DMS79 treated with DMSO at 0.1 percent for 48 hours (cell line): ENCODE data around the gene IRS1.

ENCODE experiments used
- DNase-seq: peaks from one replicate; lab custom pipeline; 2025; lab: John Stamatoyannopoulos, UW

IRS1 gene

DNA sequence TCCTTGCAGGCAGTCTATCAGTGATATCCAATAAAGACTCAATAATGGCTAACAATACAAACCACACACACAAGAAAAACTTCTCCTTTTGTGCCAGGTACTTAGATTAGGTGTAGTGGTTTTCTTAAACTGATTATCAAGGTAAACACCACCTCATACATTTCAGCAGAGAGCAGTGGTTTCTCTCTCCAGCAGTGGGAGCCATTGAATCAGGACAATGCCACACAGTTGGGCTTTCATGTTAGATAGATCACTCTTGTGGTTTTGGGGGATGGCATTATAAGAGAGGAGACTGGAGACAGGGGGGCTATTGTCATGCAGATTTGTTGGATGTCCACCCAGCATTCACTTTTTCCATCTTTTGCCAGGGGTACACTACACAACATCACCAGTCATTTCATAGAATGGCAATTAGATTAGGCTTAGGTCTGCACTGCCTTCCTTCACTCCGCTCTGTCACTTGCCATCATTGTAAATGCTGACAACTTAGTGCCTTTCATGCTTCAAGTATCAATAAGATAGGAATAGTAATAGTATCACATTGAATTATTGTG, 13.6 kb upstream of the IRS1 start:
- DNase-seq: no peak

DNA sequence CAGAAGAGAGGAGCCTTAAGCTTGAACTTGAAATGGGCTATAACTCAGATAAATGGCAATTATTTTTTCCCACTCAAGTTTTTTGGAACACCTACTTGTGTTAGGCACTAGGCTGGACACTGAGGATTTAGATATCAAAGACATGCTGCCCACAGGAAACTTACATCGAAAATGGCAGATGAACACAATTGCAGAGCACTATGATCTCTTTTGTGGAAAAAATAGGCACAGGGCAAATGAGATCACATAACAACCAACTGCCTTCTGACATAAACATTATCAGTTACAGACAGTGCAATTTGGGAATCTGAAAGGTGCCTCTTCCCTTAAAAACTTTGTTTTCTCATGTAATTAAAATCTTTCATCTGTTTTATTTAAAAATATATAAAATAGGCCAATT, 3.8 kb upstream of the IRS1 start:
- DNase-seq: no peak

DNA sequence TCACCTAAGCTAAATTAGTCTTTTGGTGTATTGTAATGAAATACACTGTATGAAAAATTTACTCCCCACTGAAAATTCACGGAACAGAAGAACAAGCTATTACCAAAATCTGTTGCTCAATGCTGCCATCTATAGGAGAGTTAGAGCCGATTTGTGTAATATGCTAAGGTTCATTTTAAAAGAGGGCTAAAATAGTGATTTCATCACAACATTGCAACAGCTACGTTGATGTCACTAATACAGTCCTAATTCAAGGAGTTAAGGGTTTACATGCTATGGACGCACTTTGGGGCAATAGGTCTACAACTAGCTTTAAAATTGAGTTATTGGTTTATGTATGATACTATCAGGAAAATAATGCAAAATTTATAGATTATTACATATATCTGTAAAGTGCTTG, 3.0 kb upstream of the IRS1 start:
- DNase-seq: peak; percentile 61

DNA sequence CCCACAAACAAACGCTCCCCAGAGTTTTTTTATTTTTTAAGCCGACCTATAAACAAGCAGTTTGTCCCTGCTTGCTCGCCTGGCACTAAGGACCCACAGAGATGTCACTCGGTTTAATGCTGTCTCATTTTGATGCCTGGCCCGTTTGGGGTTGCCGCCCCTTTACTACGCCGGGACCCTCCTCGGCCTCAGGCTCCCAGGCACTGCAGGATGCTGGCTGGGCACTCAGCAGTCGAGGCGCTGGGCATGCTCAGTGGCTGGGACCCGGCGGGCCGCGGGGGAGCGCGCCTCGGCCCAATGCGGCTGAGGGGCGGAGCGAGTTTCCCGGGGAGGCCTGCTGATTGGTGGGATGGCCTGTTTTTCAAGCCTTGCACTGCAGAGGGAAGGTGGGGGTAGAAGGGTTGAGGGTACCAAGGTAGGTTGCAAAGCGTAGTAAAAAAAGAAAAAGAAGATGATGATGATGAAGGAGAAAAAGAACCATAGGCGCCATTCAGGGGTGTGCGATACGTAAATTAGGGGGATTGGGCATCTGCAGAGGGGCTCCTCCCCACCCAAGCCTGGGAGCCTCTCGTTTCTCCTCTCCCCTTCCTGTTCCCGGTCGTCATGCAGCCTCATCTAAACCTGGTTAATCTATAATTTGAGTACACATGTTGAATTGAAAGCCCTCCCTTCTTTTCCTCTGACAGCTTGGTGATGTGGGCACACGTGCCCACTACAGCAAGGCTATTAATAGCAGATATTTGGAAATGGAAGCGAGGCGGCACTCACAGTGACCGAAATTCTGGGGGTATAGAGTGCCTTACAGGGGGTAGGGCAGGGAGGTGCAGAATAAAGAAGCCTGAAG, 1.5 kb upstream of the IRS1 start:
- peak; percentile 84 for DNase-seq

DNA sequence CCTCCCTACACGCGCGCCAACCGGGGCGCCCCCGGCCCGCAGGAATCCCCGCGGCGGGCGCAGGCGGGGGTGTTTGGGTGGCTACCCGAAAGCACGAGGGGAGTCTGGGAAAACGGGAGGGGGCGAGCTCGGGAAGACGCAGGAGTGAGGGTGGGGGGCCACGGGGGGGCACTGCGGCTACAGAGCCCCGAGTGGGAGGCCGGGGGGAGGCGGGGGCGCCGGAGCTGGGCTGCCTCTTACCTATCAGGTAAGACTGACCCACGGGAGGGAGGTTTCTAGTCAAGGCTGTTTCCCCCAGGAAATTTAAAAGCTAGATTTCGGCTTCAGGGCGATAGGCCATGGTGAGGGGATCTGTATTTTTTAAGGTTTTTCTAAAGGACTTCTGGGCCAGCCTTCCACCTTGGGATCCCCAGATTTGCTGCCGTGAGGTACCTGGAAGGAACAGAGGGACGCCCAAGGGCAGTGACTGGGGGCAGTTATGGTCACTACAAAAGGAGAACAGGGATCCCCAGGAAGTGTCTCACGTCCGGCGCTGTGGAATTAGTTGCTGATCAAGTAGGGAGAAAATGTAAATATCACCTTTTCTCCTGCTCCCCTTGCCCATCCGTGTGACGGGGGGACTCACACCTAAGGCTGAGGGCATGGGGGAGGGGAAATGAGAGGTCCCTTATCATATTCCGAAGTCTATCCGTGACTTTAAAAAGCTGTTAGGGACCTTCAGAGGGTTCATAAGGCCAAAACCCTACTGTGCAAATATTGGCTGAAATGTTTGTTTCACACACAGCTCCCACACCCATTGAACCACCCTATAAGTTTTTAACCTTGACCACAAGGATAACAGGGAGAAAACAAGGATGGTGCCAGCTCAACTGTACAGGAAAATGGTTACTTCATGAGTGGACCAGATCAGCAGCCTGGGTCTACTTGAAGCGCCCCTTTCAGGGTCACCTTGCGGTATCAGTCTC, 638 bp upstream of the IRS1 start:
- peak; percentile 12 for DNase-seq

DNA sequence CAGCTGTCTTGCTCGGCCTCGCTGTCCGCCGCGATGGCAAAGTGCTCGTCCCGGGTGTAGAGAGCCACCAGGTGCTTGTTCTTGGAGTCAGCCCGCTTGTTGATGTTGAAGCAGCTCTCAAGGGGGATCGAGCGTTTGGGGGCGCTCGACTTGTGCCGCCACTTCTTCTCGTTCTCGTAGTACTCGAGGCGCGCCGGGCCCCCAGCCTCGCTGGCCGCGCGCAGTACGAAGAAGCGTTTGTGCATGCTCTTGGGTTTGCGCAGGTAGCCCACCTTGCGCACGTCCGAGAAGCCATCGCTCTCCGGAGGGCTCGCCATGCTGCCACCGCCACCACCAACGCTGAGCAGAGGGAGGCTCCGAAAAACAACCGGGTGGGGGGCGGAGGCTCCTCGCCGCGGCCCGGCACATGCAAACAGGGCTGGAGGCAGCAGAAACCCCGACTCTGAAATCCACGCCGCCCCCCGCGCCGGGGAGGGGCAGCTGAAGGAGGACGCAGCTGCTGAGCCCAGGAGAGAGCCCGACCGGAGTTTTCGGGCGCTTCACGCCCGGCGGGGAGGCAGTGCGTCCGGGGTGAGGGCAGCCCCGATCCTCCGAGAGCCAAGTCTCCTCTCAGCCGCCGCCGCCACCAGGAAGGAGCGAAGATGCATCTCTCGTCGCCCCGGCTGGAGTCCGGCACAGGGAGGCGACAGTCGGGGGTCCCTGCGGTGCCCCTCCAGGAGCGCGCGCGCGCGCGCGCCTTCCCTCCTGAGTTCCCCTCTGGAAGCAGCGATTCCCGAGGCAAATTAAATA, 1.0 kb downstream of the IRS1 start:
- peak; percentile 44 for DNase-seq

DNA sequence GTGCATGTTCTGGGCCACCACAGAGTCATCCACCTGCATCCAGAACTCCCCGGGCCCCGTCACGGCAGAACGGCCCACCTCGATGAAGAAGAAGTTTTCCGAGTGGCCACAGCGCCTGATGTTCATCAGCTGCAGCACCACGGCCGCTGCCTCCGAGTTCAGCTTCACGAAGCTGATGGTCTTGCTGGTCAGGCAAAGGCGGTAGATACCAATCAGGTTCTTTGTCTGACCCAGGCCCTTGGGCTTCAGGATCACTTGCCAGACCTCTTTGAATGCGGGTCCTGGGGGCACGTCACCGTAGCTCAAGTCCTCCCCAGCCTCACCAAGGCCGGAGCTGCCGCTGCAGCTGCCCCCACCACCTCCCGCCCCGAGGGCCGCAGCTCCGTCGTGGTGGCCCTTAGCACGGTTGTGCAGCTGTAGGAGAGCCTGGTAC, 1.6 kb downstream of the IRS1 start:
- no peak for DNase-seq

DNA sequence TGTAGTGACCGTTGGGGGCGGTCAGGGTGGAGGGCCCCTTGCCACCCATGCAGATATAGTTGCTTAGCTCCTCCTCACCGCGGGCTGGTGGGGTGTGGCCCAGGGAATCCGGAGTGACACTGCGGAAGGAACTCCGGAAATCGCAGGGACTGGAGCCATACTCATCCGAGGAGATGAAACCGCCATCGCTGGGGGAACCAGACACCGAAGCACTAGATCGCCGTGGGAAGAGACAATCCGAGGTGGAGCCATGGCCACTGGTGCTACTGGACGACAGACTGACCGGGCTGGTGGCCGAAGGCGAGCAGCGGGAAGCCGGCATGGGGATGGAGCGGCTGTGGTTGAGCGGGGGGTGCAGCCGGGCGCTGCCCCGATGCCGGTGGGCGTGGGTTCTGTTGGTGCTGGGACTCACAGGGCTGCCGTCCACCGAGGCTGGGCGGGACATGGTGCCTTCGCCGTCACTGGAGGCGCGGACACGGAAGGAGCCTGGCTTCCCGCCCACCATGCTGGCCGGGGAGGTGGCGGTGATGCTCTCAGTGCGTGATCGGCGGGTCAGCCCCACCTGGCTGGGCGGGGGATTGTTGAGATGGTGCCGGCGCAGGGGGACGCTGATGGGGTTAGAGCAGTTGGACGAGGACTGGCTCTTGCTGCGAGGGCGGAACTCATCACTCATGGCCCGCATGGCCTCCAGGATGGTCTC, 2.2 kb downstream of the IRS1 start:
- no peak for DNase-seq

DNA sequence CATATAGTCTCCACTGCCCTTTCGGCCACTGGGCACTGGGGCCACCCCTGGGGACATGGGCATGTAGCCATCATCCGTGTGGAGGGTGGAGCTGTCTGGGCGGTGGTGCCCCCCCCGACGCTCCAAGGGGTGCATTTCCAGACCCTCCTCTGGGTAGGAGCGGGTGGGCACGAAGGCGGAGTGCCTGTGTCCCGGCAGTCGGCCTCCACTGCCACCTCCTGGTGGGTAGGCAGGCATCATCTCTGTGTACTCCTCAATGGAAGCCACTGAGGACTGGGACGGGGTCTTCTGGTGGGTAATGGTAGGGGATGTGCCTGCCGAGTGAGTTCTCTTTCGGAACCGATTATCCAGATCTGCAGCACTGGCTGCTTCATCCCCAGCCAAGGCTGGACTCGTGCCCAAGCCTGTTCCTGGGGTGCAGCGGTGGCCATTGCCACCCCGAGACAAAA, 2.8 kb downstream of the IRS1 start:
- DNase-seq: no peak

DNA sequence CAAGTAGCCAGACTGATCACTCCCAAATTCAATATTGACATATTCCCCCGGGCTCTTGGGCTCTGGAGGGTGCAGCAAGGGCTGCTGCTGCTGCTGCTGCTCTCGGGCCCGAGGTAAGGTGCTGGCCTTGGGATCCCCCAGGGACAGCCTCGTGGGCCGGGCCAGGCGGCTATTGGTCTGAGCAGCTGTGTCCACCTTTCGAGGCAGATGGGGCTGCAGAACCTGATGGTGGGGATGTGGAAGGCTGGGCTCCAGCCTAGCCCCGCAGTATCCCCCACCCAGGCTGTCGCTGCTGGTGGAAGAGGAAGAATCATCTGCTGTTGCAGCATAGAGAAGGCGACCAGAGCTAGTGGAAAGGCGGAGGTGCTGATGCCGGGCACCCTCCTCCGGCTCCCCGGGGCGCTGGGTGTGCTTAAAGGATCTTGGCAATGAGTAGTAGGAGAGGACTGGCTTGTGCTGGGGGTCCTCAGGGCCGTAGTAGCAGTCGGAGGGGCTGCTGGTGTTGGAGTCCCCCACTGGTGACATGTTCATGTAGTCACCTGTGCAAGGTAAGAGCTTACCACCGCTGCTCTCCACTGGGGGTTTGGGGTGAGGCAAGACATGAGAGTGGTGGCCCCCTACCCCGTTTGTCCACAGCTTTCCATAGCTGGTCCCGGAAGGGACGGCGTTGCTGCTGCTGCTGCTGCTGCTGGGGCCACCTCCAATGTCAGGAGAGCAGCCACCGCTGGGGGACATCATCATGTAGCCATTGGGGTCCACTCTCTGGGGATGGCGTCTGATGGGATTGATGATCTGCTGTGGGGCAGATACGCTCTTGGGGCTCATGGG, 3.4 kb downstream of the IRS1 start:
- no peak for DNase-seq

DNA sequence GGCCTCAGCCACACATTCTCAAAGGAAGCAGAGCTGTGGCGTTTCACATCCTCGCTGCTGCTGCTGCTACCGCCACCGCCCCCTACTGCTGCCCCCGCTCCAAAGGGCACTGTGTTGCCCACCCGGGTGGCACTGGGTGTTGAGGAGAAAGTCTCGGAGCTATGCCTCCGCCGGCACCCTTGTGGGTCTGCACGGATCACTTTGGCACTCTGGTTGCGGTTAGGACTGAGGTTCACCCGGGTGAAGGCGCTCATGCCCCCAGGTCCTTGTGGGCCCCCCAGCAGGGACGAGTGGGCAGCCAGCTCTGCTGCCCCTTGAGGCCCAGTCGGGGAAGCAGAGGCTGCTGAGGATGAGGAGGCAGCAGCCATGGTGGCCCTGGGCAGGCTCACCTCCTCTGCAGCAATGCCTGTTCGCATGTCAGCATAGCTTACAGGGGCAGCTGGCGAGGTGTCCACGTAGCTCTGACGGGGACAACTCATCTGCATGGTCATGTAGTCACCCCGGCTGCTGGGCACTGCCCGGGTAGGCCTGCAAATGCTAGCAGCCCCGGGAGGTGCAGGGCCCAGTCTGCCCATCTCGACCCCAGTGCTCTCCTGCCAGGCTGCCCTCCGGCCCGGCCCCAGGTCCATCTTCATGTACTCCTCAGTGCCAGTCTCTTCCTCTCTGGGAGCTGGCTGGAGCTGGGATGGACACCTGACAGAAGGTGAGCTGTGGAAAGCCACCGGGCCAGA, 4.2 kb downstream of the IRS1 start:
- DNase-seq: no peak

DNA sequence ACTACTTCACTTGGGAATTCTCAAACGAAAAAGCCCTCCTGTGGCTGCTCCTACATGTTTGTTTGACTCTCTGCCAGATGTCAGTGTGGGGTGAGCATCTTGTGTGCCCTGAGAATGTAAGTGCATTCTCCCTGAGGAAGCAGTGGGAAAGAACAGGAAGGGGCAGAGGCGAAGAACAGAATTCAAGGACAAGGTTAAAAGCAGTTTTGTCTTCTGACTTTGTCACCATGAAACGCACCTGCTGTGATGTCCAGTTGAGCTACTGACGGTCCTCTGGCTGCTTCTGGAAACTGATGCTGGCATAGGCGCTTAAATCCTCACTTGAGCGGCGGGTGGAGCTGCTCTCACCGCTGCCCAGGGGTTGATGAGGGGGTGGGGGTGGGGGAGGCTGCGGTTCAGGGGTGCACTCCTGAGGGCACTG, 4.9 kb downstream of the IRS1 start:
- no peak for DNase-seq

DNA sequence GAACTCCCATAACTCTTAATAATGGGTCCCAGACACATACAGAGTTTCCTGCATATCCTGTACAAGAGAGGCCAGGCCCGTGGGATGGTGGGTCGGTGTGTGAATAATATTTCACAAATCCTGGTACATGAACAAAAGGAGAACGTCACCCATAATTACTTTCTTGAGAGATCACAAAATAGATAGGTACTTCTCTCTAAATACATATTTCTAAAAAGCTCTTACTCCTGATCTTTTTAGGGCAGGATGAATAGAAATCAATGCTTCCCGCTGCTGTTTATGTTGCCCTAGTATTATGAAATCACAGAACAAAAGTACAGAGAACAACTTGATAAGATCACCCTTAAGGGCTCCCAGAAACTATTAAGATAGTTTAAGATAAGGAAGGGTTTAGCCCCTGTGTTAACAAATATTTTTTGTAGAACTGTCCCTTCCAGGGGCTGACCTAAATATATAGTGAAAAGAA, 5.4 kb downstream of the IRS1 start:
- no peak for DNase-seq

DNA sequence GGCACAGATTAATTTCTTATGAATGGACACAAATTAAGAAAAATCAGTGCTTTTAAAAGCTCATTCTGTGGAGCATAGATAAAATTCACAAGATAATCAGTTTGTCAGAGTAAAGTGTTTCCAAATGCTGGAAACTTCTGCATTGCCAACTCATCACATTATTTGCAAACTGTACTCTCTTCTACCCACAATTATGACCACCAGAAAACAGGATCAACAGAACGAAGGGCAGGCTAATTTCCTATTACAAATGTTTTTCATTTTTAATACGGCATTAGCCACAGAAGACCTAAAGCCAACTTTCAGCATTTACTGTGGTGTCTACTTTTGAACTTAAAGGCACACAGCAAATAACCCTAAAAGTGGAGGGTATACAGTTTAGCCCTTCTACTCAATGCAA, 6.0 kb downstream of the IRS1 start:
- DNase-seq: no peak

DNA sequence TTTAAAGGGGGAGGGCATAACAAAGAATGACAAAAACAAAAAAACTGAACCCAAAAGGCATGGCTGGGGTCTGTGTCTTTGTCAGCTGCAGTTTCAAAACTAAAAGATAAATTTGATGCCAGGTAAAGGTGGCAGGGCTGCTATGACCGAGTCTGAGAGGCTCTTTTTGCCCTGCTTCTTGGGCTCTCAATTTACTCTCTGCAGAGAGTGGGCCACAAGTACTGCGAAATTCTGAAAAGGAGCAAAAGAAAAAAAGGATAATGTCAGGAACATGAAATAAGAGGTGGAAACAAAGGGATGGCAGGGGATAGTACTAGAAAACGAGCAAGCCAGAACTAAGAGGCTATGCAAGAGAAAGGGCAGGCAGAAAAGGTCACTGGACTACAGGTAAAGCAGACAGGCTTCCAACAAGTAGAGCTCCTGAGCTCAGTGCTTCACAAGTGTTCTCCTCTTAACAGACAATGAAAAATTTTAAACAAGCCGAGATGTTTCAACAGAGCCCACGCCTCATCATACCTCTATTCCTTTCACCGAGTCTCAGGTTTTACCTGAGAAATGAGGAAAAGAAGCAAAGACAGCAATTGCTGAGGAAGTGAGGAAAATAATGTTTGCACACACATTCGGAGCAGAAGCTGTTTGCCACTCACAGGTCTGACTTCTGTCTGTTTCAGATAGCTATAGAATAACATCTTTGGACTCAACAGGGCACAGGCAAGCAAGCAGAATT, 7.3 kb downstream of the IRS1 start:
- no peak for DNase-seq

DNA sequence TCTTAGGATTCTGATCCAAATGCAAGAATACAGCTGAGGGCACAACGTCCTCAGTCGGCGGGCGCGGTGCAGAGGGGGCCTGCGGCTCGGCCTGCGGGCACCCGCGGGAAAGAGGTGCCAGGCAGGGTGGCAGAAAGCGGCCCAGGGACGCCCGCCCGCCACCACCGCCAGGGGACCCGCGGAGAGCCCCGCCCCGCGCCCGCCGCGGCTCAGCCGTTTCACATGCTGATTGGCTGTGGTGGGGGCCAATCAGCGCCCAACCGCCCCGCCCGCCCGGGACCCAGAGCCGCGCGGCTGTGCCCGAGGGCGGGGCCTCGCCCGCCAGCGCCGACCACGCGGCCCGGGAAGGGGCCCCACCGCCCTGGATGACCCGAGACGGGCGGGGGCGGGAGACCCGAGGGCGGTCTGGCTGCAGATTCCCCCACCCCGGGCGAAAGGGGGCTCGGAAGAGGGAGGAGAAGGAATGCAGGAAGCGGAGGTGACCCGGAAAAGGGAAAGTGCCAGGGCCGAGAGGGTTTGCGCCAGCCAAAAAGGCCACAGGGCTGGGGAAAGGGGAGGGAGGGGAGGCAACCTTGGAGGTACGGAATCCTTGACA, 8.0 kb downstream of the IRS1 start:
- peak; percentile 77 for DNase-seq

DNA sequence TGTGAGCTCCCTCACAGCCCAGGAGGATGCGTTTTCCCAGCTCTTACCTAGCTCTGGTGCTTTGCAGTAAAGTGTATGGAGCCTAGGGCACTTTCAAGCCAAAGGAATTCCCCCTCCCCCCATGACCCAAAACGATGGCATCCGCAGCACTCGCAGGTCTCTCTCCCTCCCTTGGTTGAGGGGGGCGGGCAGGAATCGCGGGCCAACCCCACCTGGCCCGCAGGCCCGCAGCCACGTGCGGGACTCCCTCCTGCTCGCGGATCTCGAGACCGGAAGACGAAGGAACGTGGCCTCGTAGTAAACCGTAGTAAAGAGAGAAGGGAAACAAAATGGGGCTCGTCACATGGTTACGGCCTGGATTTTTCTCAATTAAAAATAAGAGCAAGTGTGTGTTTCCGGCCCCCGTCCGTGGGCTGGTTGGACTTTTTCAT, 8.5 kb downstream of the IRS1 start:
- peak; percentile 77 for DNase-seq

DNA sequence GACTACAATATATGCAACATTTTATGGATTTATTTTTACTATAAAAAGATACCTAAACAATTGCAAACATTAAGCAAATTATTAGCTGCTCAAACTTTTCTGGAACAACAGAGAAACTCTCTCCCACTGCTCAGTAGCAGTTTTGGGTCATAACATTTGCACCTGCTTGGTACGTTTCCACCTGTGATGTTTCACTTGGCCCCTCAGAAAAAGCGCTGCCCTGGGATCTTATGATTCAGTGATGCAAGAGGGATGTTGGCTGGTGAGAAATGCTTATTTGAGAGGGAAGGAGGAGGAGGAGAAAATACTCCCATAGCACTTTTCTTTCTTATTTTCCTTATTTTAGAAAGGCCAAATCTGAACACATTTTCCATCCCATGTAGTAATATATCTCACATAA, 9.2 kb downstream of the IRS1 start:
- no peak for DNase-seq
